GM23338 (cell line): ENCODE data around the gene PRPF40B. TPM values are rescaled to one million over a fixed set of nuclear protein-coding genes. Genes with fewer than 3 reads are reported as not detected.

Experiments used
- ATAC-seq: fragments of 200-7000 bp; cut with Tn5 transposase; 3 replicates; pipeline ENCODE4 v1.9.1; 2020
- DNase-seq: peaks from one replicate; pipeline ENCODE4 v3.0.0-alpha.2; 2015; ENCODE audit warnings: low spot score
- H2AFZ ChIP-seq: fragments of 200-600 bp; sonication (generic); 2 replicates; pipeline ENCODE4 v1.8.0; 2016; ENCODE audit warnings: antibody characterized with exemption, mild to moderate bottlenecking, moderate library complexity
- H3F3A ChIP-seq: fragments of 200-600 bp; sonication (generic); replicated peaks from 2 replicates; pipeline ENCODE4 v1.8.0; 2017; ENCODE audit warnings: antibody characterized with exemption, mixed run types, low read depth
- H3K27ac ChIP-seq: fragments of 200-600 bp; sonication (generic); 2 replicates; pipeline ENCODE4 v1.6.1; 2016; ENCODE audit warnings: low read depth
- H3K27me3 ChIP-seq: fragments of 200-600 bp; sonication (generic); 2 replicates; pipeline ENCODE4 v1.8.0; 2016; ENCODE audit warnings: mild to moderate bottlenecking, mixed run types, moderate library complexity; ENCODE audit not compliant: insufficient read depth
- H3K36me3 ChIP-seq: fragments of 200-600 bp; sonication (generic); 2 replicates; pipeline ENCODE4 v1.8.0; 2016; ENCODE audit warnings: mild to moderate bottlenecking; ENCODE audit not compliant: insufficient read depth
- H3K4me1 ChIP-seq: fragments of 200-600 bp; sonication (generic); 2 replicates; pipeline ENCODE4 v1.8.0; 2016; ENCODE audit warnings: mild to moderate bottlenecking, moderate library complexity; ENCODE audit not compliant: insufficient read depth
- H3K4me2 ChIP-seq: fragments of 200-600 bp; sonication (generic); 2 replicates; pipeline ENCODE4 v1.7.1; 2017; ENCODE audit warnings: mixed run types
- H3K4me3 ChIP-seq: fragments of 200-600 bp; sonication (generic); 2 replicates; pipeline ENCODE4 v1.6.1; 2016; ENCODE audit warnings: mixed run types
- H3K79me2 ChIP-seq: fragments of 200-600 bp; sonication (generic); replicated peaks from 2 replicates; pipeline ENCODE4 v1.8.0; 2017; ENCODE audit warnings: mild to moderate bottlenecking; ENCODE audit not compliant: insufficient read depth
- H3K9me2 ChIP-seq: fragments of 200-600 bp; sonication (generic); 2 replicates; pipeline ENCODE4 v1.8.0; 2017; ENCODE audit not compliant: insufficient read depth
- H4K20me1 ChIP-seq: fragments of 200-600 bp; sonication (generic); replicated peaks from 2 replicates; pipeline ENCODE4 v1.8.0; 2017; ENCODE audit warnings: mild to moderate bottlenecking; ENCODE audit not compliant: insufficient read depth
- H3K27ac Mint-ChIP-seq: 2 replicates; pipeline ENCODE4 v1.8.0; 2020; ENCODE audit warnings: inconsistent platforms, mild to moderate bottlenecking, moderate library complexity, mixed read lengths
- H3K27me3 Mint-ChIP-seq: 3 replicates; pipeline ENCODE4 v1.8.0; 2022; ENCODE audit warnings: low read depth, mild to moderate bottlenecking, moderate library complexity, mixed read lengths, inconsistent platforms; ENCODE audit not compliant: insufficient read depth, poor library complexity
- H3K36me3 Mint-ChIP-seq: 3 replicates; pipeline ENCODE4 v1.8.0; 2021; ENCODE audit warnings: low read depth, mild to moderate bottlenecking, inconsistent platforms, moderate library complexity, mixed read lengths
- H3K4me1 Mint-ChIP-seq: 3 replicates; pipeline ENCODE4 v1.8.0; 2020; ENCODE audit warnings: mild to moderate bottlenecking, inconsistent platforms, mixed read lengths
- H3K4me3 Mint-ChIP-seq: 3 replicates; pipeline ENCODE4 v1.8.0; 2021; ENCODE audit warnings: moderate library complexity, mild to moderate bottlenecking, inconsistent platforms, mixed read lengths
- H3K9me3 Mint-ChIP-seq: 3 replicates; pipeline ENCODE4 v1.8.0; 2020; ENCODE audit warnings: moderate library complexity, mild to moderate bottlenecking, inconsistent platforms, mixed read lengths
- CREB1 ChIP-seq: fragments of 250-450 bp; sonication (Bioruptor Pico); IDR thresholded peaks from 2 replicates; pipeline ENCODE4 v1.5.0; 2020; ENCODE audit warnings: low read depth, mild to moderate bottlenecking, moderate library complexity
- EZH2phosphoT487 ChIP-seq: fragments of 200-600 bp; sonication (generic); IDR thresholded peaks from one replicate; pipeline ENCODE4 v1.8.1; 2018; ENCODE audit warnings: antibody characterized with exemption; ENCODE audit not compliant: unreplicated experiment
- JUNB ChIP-seq: IDR thresholded peaks from one replicate; pipeline ENCODE4 v1.6.1; 2016; ENCODE audit warnings: antibody characterized with exemption; ENCODE audit not compliant: unreplicated experiment
- NANOG ChIP-seq: IDR thresholded peaks from 2 replicates; pipeline ENCODE4 v1.6.1; 2016; ENCODE audit warnings: antibody characterized with exemption, borderline replicate concordance
- POLR2AphosphoS5 ChIP-seq: IDR thresholded peaks from 2 replicates; pipeline ENCODE4 v1.6.1; 2016; ENCODE audit warnings: antibody characterized with exemption, low read depth
- STAT1 ChIP-seq: IDR thresholded peaks from one replicate; pipeline ENCODE4 v1.6.1; 2016; ENCODE audit warnings: antibody characterized with exemption; ENCODE audit not compliant: unreplicated experiment
- ZNF114 ChIP-seq: fragments of 250-450 bp; sonication (Bioruptor Pico); IDR thresholded peaks from 2 replicates; pipeline ENCODE4 v1.5.0; 2020; ENCODE audit warnings: mild to moderate bottlenecking, moderate library complexity
- ZNF331 ChIP-seq: fragments of 250-450 bp; sonication (Bioruptor Pico); IDR thresholded peaks from 2 replicates; pipeline ENCODE4 v1.5.0; 2020; ENCODE audit warnings: low read depth, mild to moderate bottlenecking, moderate library complexity
- polyA plus RNA-seq: library from polyadenylated mRNA; unstranded; fragments of >200 nt; fragmentation: Nextera tagmentation; extraction: Ambion mirVana; gene quantifications from 2 replicates; pipeline ENCODE4 v1.2.1, GENCODE V29; 2016
- total RNA-seq: library from RNA; depleted of rRNA; stranded (reverse); fragments of >200 nt; shearing (Covaris generic); gene quantifications from 2 replicates; pipeline ENCODE4 v1.2.3, GENCODE V29; 2014
- TF ChIP-seq, protein P1 (sequence below): IDR thresholded peaks from one replicate; pipeline ENCODE4 v1.6.1; 2018; ENCODE audit warnings: antibody characterized with exemption; ENCODE audit not compliant: unreplicated experiment

The PRPF40B gene
- total and polyA plus RNA-seq, 2 experiments from 2014 or later, result 17.9 to 19.0 TPM

DNA sequence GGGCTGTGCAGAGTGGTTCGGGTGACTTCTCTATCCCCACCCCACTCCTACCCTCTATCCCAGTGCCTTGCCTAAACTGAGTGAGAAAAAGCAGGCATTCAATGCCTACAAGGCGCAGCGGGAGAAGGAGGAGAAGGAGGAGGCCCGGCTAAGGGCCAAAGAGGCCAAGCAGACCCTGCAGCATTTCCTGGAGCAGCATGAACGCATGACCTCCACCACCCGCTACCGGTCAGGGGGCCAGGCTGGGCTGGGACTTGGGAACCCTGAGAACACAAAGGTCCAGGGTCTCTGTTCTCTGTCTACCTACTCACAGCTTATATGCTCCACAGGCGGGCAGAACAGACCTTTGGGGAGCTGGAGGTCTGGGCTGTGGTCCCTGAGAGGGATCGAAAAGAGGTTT is 11.7 kb downstream of the PRPF40B start:
- no peak overlapping the region for H3K27ac ChIP-seq
- no peak overlapping the region for H3K4me2 ChIP-seq
- Mint-ChIP-seq H3K27ac (no peak overlapping the region), H3K4me3 (no peak overlapping the region; the same call in 2 of the 3 replicates), H3K36me3 (peaks cover 18% of the 10 kb centered on the region), H3K4me1 (peaks cover 33% of the 10 kb centered on the region), H3K27me3 (peaks cover 6% of the 10 kb centered on the region), H3K9me3 (no peaks in the 10 kb centered on the region)
- peaks cover 14% of the 10 kb centered on the region for H3K4me1 ChIP-seq
- no peak for ATAC-seq
- H4K20me1 ChIP-seq, result no peaks in the 10 kb centered on the region; the same call in 1 of the 2 replicates
- H2AFZ ChIP-seq, result no peak overlapping the region
- no peak for DNase-seq
- no peak for TF ChIP-seq POLR2AphosphoS5
- TF ChIP-seq ZNF331, result no peak
- TF ChIP-seq CREB1 (CRISPR knock-in tag), result no peak
- TF ChIP-seq, protein P1, sequence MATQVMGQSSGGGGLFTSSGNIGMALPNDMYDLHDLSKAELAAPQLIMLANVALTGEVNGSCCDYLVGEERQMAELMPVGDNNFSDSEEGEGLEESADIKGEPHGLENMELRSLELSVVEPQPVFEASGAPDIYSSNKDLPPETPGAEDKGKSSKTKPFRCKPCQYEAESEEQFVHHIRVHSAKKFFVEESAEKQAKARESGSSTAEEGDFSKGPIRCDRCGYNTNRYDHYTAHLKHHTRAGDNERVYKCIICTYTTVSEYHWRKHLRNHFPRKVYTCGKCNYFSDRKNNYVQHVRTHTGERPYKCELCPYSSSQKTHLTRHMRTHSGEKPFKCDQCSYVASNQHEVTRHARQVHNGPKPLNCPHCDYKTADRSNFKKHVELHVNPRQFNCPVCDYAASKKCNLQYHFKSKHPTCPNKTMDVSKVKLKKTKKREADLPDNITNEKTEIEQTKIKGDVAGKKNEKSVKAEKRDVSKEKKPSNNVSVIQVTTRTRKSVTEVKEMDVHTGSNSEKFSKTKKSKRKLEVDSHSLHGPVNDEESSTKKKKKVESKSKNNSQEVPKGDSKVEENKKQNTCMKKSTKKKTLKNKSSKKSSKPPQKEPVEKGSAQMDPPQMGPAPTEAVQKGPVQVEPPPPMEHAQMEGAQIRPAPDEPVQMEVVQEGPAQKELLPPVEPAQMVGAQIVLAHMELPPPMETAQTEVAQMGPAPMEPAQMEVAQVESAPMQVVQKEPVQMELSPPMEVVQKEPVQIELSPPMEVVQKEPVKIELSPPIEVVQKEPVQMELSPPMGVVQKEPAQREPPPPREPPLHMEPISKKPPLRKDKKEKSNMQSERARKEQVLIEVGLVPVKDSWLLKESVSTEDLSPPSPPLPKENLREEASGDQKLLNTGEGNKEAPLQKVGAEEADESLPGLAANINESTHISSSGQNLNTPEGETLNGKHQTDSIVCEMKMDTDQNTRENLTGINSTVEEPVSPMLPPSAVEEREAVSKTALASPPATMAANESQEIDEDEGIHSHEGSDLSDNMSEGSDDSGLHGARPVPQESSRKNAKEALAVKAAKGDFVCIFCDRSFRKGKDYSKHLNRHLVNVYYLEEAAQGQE, result no peak
- no peak for TF ChIP-seq JUNB
- no peak for TF ChIP-seq EZH2phosphoT487
- no peak for TF ChIP-seq STAT1
- no peak for TF ChIP-seq ZNF114 (CRISPR knock-in tag)
- no peak for TF ChIP-seq NANOG
- H3F3A ChIP-seq, result 0 out of 2 replicates have a peak, but pooled peaks cover 2% of the 10 kb centered on the region
- H3K36me3 ChIP-seq, result 0 out of 2 replicates have a peak, but pooled peaks cover 9% of the 10 kb centered on the region
- no peaks in the 10 kb centered on the region for H3K27me3 ChIP-seq
- no peaks in the 10 kb centered on the region for H3K9me2 ChIP-seq
- H3K4me3 ChIP-seq, result no peak overlapping the region
- no peaks in the 10 kb centered on the region for H3K79me2 ChIP-seq

DNA sequence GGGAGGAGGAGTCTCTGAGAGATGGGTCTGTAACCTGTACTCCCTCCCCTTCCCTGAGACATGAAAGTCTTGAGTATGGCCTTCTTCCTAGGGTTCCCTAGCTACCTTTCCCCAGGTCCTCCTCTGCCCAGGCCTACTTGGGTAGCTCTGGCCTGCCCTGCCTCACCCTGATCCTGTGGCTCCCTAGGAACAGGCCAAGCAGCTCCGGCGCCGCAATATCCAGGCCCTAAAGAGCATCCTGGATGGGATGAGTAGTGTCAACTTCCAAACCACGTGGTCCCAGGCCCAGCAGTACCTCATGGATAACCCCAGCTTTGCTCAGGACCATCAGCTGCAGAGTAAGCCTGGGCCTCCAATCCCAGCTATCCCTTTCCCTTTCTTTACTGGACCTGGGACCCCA is 12.3 kb downstream of the PRPF40B start:
- Histone ChIP-seq H3K4me3 (no peak overlapping the region), H3K79me2 (no peaks in the 10 kb centered on the region), H3K4me2 (no peak overlapping the region), H4K20me1 (peaks cover 2% of the 10 kb centered on the region; the same call in 1 of the 2 replicates), H3K4me1 (peaks cover 19% of the 10 kb centered on the region), H3F3A (0 out of 2 replicates have a peak, but pooled peaks cover 2% of the 10 kb centered on the region), H3K36me3 (0 out of 2 replicates have a peak, but pooled peaks cover 9% of the 10 kb centered on the region), H3K27ac (no peak overlapping the region), H2AFZ (no peak overlapping the region), H3K9me2 (no peaks in the 10 kb centered on the region), H3K27me3 (no peaks in the 10 kb centered on the region)
- Mint-ChIP-seq H3K9me3 (no peaks in the 10 kb centered on the region), H3K4me1 (peaks cover 37% of the 10 kb centered on the region), H3K27ac (no peak overlapping the region), H3K27me3 (peaks cover 6% of the 10 kb centered on the region), H3K4me3 (no peak overlapping the region), H3K36me3 (peaks cover 22% of the 10 kb centered on the region)
- DNase-seq, result no peak
- no peak for ATAC-seq
- TF ChIP-seq CREB1 (CRISPR knock-in tag), result no peak
- TF ChIP-seq JUNB, result no peak
- TF ChIP-seq ZNF114 (CRISPR knock-in tag), result no peak
